Nucleus accumbens (tissue), 56 donors: Measurements from ENCODE around the gene PDF.
"Not testable (repeated sequence)": the region's sequence is repeated elsewhere in the genome, so short reads cannot be mapped to it uniquely, and the experiment has no call there.

Experiments used
- DNase-seq, 56 donors: peaks; one replicate each; lab custom pipeline; 2025; lab: John Stamatoyannopoulos, UW

Gene PDF

GRCh38 chr16:69330286-69331109 lies at the start of gene PDF:
PDF (minus strand) TSS chr16:69330588; CDS start chr16:69330570, 18 bp downstream.
- DNase-seq = peak; percentile 53 to 96 (median 88)

- DNase-seq = no peak
Observed at GRCh38 chr16:69378760-69379159, 48.4 kb upstream of the PDF start.

GRCh38 chr16:69378036-69378435 lies 47.6 kb upstream of the PDF start:
- no peak for DNase-seq

GRCh38 chr16:69376393-69377059 lies 46.1 kb upstream of the PDF start:
- no peak for DNase-seq

GRCh38 chr16:69373019-69373418 lies 42.6 kb upstream of the PDF start:
- no peak for DNase-seq

- no peak for DNase-seq
Observed at GRCh38 chr16:69371564-69371963, 41.2 kb upstream of the PDF start.

- no peak for DNase-seq
Observed at GRCh38 chr16:69368866-69369265, 38.5 kb upstream of the PDF start.

GRCh38 chr16:69367980-69368379 lies 37.6 kb upstream of the PDF start:
- no peak for DNase-seq

- no peak for DNase-seq
Observed at GRCh38 chr16:69366431-69366830, 36.0 kb upstream of the PDF start.

- no peak for DNase-seq
Observed at GRCh38 chr16:69365901-69366300, 35.5 kb upstream of the PDF start.

- no peak for DNase-seq
Observed at GRCh38 chr16:69364088-69364487, 33.7 kb upstream of the PDF start.

GRCh38 chr16:69363281-69363717 lies 32.9 kb upstream of the PDF start:
- DNase-seq = no peak

- not testable (repeated sequence) for DNase-seq
Observed at GRCh38 chr16:69360070-69360469, 29.7 kb upstream of the PDF start.

- no peak for DNase-seq
Observed at GRCh38 chr16:69351309-69352027, 21.1 kb upstream of the PDF start, which contains the start of gene TMED6. TMED6 (minus strand) TSS chr16:69351786; CDS start chr16:69351753, 33 bp downstream.

- no peak for DNase-seq
Observed at GRCh38 chr16:69350536-69351133, 20.2 kb upstream of the PDF start.

- no peak for DNase-seq
Observed at GRCh38 chr16:69349536-69349935, 19.1 kb upstream of the PDF start.

- no peak for DNase-seq
Observed at GRCh38 chr16:69348222-69348621, 17.8 kb upstream of the PDF start.

- DNase-seq = no peak
Observed at GRCh38 chr16:69346683-69347082, 16.3 kb upstream of the PDF start.

GRCh38 chr16:69345923-69346322 lies 15.5 kb upstream of the PDF start:
- DNase-seq = no peak

GRCh38 chr16:69344171-69344570 lies 13.8 kb upstream of the PDF start:
- DNase-seq = no peak
